K562 (cell line): ENCODE measurements around the gene KRTAP26-1. TPM values are rescaled to one million over a fixed set of nuclear protein-coding genes. Genes with fewer than 3 reads are reported as not detected.

Experiments used
- FOXK2 ChIP-seq, 2 experiments: fragments of 450-650 bp; IDR thresholded peaks in 1 of 2; conservative IDR thresholded peaks in 1 of 2; 2 replicates each; pipeline ENCODE4 v1.6.1; 2016; ENCODE audit warnings: low read depth in 2 of 2, mild to moderate bottlenecking in 1 of 2
- KAT8 ChIP-seq: fragments of 450-650 bp; IDR thresholded peaks from 2 replicates; pipeline ENCODE4 v1.6.1; 2016; ENCODE audit warnings: low read depth, mild to moderate bottlenecking
- PHF20 ChIP-seq: fragments of 450-650 bp; IDR thresholded peaks from 2 replicates; pipeline ENCODE4 v1.6.1; 2018; ENCODE audit not compliant: partially characterized antibody
- POU5F1 ChIP-seq: fragments of 150-350 bp; IDR thresholded peaks from 2 replicates; pipeline ENCODE4 v1.6.1; 2014; ENCODE audit warnings: borderline replicate concordance, low read length, low read depth, mild to moderate bottlenecking; ENCODE audit not compliant: partially characterized antibody
- SREBF1 ChIP-seq: fragments of 150-350 bp; IDR thresholded peaks from 2 replicates; pipeline ENCODE4 v1.6.1; 2014; ENCODE audit warnings: antibody characterized with exemption, low read depth, low read length, borderline replicate concordance
- TRIM28 ChIP-seq: fragments of 450-650 bp; IDR thresholded peaks from 2 replicates; pipeline ENCODE4 v1.6.1; 2017
- ZKSCAN1 ChIP-seq: fragments of 150-350 bp; IDR thresholded peaks from 2 replicates; pipeline ENCODE4 v1.6.1; 2016; ENCODE audit warnings: low read depth, low read length
- ZNF717 ChIP-seq: fragments of 250-450 bp; sonication (Bioruptor Pico); IDR thresholded peaks from 2 replicates; pipeline ENCODE4 v1.5.0; 2021
- polyA plus RNA-seq, 8 experiments: library from polyadenylated mRNA; depleted of rRNA in 4 of 8; stranded (reverse) in 5 of 8; unstranded in 3 of 8; fragments of >200 nt; fragmentation: Nextera tagmentation in 2 of 8; fragmentation: Illumina TruSeq in 1 of 8; extraction: Ambion mirVana in 2 of 8; extraction: Trizol in 1 of 8; gene quantifications; 2 replicates each; pipeline versions ENCODE4 v1.2.1 to v1.2.3, GENCODE V29; 2011 to 2014; ENCODE audit warnings: inconsistent platforms in 1 of 8, missing spikeins in 1 of 8
- total RNA-seq, 7 experiments: library from RNA; depleted of rRNA in 6 of 7; stranded (reverse); fragments of >200 nt in 6 of 7; fragmentation: Illumina TruSeq in 2 of 7; extraction: Trizol in 2 of 7; gene quantifications; 2 replicates each; pipeline versions ENCODE4 v1.2.1 to v1.2.3, GENCODE V29; 2011 to 2021; ENCODE audit warnings: low replicate concordance in 1 of 7
- TF ChIP-seq, protein P1 (sequence below): sonication (generic); formaldehyde crosslinking; IDR thresholded peaks from 2 replicates; pipeline ENCODE4 v1.8.1; 2023; ENCODE audit warnings: mild to moderate bottlenecking, missing genetic modification reagents, moderate library complexity
- TF ChIP-seq, protein P2 (sequence below): fragments of 250-450 bp; sonication (Bioruptor Pico); IDR thresholded peaks from 2 replicates; pipeline ENCODE4 v1.5.1; 2021; ENCODE audit warnings: mild to moderate bottlenecking
- TF ChIP-seq, protein P3 (sequence below): fragments of 450-650 bp; IDR thresholded peaks from 2 replicates; pipeline ENCODE4 v1.6.1; 2016; ENCODE audit warnings: antibody characterized with exemption
- TF ChIP-seq, protein P4 (sequence below): IDR thresholded peaks from 2 replicates; pipeline ENCODE4 v1.6.1; 2014; ENCODE audit warnings: antibody characterized with exemption
- TF ChIP-seq, protein P5 (sequence below): fragments of 150-350 bp; conservative IDR thresholded peaks from 2 replicates; pipeline ENCODE4 v1.6.1; 2014; ENCODE audit warnings: low read length

The KRTAP26-1 gene
- total and polyA plus RNA-seq, 9 of the 15 experiments (the other 6 are each of a cell fraction or from before 2014, with no cell fraction given) = not detected

DNA sequence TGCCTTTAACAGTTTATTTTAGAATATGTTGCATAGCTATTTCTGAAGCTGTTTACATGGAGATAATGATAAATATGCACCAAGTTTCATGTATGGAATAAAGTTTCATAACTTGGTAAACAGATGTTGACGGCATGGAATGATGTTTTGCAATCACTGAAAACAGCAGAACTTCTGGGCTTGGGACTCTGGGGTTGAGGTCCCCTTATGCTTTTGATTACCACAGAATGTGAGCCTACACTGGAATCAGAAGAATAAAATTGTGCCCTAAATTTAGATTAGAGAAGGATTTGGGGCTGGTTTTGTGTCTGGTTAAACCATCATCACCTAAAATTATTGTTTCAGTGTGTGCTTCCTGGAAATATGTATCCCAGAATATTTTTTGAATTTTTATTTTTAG lies 48.5 kb downstream of the KRTAP26-1 start (continued):
- TF ChIP-seq, protein P1, sequence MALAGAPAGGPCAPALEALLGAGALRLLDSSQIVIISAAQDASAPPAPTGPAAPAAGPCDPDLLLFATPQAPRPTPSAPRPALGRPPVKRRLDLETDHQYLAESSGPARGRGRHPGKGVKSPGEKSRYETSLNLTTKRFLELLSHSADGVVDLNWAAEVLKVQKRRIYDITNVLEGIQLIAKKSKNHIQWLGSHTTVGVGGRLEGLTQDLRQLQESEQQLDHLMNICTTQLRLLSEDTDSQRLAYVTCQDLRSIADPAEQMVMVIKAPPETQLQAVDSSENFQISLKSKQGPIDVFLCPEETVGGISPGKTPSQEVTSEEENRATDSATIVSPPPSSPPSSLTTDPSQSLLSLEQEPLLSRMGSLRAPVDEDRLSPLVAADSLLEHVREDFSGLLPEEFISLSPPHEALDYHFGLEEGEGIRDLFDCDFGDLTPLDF (CRISPR knock-in tag) = no peak
- TF ChIP-seq ZNF717 (CRISPR knock-in tag) = no peak
- TF ChIP-seq, protein P2, sequence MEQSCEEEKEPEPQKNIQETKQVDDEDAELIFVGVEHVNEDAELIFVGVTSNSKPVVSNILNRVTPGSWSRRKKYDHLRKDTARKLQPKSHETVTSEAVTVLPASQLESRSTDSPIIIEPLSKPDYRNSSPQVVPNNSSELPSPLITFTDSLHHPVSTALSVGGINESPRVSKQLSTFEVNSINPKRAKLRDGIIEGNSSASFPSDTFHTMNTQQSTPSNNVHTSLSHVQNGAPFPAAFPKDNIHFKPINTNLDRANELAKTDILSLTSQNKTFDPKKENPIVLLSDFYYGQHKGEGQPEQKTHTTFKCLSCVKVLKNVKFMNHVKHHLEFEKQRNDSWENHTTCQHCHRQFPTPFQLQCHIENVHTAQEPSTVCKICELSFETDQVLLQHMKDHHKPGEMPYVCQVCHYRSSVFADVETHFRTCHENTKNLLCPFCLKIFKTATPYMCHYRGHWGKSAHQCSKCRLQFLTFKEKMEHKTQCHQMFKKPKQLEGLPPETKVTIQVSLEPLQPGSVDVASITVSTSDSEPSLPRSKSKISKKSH (CRISPR knock-in tag) = no peak
- TF ChIP-seq SREBF1 = no peak
- no peak for TF ChIP-seq PHF20
- TF ChIP-seq KAT8 = no peak
- TF ChIP-seq, protein P3, sequence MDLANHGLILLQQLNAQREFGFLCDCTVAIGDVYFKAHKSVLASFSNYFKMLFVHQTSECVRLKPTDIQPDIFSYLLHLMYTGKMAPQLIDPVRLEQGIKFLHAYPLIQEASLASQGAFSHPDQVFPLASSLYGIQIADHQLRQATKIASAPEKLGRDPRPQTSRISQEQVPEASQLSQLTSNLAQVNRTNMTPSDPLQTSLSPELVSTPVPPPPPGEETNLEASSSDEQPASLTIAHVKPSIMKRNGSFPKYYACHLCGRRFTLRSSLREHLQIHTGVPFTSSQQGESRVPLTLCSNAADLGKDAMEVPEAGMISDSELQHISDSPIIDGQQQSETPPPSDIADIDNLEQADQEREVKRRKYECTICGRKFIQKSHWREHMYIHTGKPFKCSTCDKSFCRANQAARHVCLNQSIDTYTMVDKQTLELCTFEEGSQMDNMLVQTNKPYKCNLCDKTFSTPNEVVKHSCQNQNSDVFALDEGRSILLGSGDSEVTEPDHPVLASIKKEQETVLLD = no peak
- no peak for TF ChIP-seq ZKSCAN1
- TF ChIP-seq TRIM28 = no peak
- no peak for TF ChIP-seq POU5F1
- TF ChIP-seq, protein P4, sequence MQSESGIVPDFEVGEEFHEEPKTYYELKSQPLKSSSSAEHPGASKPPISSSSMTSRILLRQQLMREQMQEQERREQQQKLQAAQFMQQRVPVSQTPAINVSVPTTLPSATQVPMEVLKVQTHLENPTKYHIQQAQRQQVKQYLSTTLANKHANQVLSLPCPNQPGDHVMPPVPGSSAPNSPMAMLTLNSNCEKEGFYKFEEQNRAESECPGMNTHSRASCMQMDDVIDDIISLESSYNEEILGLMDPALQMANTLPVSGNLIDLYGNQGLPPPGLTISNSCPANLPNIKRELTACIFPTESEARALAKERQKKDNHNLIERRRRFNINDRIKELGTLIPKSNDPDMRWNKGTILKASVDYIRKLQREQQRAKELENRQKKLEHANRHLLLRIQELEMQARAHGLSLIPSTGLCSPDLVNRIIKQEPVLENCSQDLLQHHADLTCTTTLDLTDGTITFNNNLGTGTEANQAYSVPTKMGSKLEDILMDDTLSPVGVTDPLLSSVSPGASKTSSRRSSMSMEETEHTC = no peak
- TF ChIP-seq, protein P5, sequence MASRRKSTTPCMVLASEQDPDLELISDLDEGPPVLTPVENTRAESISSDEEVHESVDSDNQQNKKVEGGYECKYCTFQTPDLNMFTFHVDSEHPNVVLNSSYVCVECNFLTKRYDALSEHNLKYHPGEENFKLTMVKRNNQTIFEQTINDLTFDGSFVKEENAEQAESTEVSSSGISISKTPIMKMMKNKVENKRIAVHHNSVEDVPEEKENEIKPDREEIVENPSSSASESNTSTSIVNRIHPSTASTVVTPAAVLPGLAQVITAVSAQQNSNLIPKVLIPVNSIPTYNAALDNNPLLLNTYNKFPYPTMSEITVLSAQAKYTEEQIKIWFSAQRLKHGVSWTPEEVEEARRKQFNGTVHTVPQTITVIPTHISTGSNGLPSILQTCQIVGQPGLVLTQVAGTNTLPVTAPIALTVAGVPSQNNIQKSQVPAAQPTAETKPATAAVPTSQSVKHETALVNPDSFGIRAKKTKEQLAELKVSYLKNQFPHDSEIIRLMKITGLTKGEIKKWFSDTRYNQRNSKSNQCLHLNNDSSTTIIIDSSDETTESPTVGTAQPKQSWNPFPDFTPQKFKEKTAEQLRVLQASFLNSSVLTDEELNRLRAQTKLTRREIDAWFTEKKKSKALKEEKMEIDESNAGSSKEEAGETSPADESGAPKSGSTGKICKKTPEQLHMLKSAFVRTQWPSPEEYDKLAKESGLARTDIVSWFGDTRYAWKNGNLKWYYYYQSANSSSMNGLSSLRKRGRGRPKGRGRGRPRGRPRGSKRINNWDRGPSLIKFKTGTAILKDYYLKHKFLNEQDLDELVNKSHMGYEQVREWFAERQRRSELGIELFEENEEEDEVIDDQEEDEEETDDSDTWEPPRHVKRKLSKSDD = no peak
- TF ChIP-seq FOXK2 (conservative IDR thresholded peaks at IDR 0.05 in 1 of 2, IDR thresholded peaks at IDR 0.05 in 1 of 2; ENCODE audit: low read depth in 2 of 2) = no peak
